ENCODE measurements around the gene UMAD1. TPM values are rescaled to one million over a fixed set of nuclear protein-coding genes. Genes with fewer than 3 reads are reported as not detected.

Gene UMAD1
- total and polyA plus RNA-seq, 2 of the 13 experiments (the other 11 are each of a cell fraction or from before 2014, with no cell fraction given) = 16.8 to 17.6 TPM

DNA sequence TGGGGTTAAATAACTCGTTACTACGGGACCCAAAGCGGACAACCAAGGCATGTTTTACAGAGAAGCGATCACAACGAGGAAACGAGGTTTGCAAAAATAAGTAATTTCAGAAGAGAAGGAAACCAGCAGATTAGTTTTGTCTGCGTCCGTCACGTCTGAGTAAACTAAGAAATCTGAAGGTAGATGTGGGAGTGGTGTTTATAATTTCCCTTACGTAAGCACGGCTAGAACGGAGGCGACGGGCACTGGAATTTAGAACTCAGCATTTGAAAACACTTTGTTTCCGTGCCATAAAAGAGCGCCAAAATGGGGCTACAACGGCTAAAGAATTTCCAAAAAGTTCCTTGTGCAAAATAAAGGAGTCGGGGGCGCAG lies 718 bp upstream of the UMAD1 start (continued):
- TF ChIP-seq NR3C1 (CRISPR knock-in tag; IDR thresholded peaks at IDR 0.05) (no peak), KDM6A (CRISPR knock-in tag; IDR thresholded peaks at IDR 0.05; ENCODE audit: low read depth) (no peak), TRIM24 (CRISPR knock-in tag; IDR thresholded peaks at IDR 0.05) (no peak), ZNF10 (CRISPR knock-in tag; IDR thresholded peaks at IDR 0.05; ENCODE audit: borderline replicate concordance, low read depth) (no peak), MAFF (IDR thresholded peaks at IDR 0.05; ENCODE audit: low read depth, low read length) (peak; percentile 74), ATF3 (CRISPR knock-in tag; IDR thresholded peaks at IDR 0.05) (no peak), KDM5A (IDR thresholded peaks at IDR 0.05; ENCODE audit: borderline replicate concordance, low read length) (0 out of 2 replicates have a peak, but pooled peaks have one; percentile 16), TMF1 (CRISPR knock-in tag; IDR thresholded peaks at IDR 0.05; ENCODE audit: low read depth) (no peak), GABPA (IDR thresholded peaks at IDR 0.05; ENCODE audit: low read depth, low read length) (no peak), GABPA (CRISPR knock-in tag; IDR thresholded peaks at IDR 0.05; ENCODE audit: low read depth) (no peak), ZNF343 (CRISPR knock-in tag; IDR thresholded peaks at IDR 0.05) (no peak), ZFAT (CRISPR knock-in tag; conservative IDR thresholded peaks at IDR 0.05) (no peak), MAFK (conservative IDR thresholded peaks at IDR 0.05 in 1 of 2, IDR thresholded peaks at IDR 0.05 in 1 of 2; ENCODE audit: low read length in 2 of 2) (peak; percentile 51 to 81; a peak in 3 of 4 replicates)
- TF ChIP-seq, protein P1, sequence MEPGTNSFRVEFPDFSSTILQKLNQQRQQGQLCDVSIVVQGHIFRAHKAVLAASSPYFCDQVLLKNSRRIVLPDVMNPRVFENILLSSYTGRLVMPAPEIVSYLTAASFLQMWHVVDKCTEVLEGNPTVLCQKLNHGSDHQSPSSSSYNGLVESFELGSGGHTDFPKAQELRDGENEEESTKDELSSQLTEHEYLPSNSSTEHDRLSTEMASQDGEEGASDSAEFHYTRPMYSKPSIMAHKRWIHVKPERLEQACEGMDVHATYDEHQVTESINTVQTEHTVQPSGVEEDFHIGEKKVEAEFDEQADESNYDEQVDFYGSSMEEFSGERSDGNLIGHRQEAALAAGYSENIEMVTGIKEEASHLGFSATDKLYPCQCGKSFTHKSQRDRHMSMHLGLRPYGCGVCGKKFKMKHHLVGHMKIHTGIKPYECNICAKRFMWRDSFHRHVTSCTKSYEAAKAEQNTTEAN (CRISPR knock-in tag; conservative IDR thresholded peaks at IDR 0.05) = 0 out of 2 replicates have a peak, but pooled peaks have one; percentile 16
- TF ChIP-seq, protein P2, sequence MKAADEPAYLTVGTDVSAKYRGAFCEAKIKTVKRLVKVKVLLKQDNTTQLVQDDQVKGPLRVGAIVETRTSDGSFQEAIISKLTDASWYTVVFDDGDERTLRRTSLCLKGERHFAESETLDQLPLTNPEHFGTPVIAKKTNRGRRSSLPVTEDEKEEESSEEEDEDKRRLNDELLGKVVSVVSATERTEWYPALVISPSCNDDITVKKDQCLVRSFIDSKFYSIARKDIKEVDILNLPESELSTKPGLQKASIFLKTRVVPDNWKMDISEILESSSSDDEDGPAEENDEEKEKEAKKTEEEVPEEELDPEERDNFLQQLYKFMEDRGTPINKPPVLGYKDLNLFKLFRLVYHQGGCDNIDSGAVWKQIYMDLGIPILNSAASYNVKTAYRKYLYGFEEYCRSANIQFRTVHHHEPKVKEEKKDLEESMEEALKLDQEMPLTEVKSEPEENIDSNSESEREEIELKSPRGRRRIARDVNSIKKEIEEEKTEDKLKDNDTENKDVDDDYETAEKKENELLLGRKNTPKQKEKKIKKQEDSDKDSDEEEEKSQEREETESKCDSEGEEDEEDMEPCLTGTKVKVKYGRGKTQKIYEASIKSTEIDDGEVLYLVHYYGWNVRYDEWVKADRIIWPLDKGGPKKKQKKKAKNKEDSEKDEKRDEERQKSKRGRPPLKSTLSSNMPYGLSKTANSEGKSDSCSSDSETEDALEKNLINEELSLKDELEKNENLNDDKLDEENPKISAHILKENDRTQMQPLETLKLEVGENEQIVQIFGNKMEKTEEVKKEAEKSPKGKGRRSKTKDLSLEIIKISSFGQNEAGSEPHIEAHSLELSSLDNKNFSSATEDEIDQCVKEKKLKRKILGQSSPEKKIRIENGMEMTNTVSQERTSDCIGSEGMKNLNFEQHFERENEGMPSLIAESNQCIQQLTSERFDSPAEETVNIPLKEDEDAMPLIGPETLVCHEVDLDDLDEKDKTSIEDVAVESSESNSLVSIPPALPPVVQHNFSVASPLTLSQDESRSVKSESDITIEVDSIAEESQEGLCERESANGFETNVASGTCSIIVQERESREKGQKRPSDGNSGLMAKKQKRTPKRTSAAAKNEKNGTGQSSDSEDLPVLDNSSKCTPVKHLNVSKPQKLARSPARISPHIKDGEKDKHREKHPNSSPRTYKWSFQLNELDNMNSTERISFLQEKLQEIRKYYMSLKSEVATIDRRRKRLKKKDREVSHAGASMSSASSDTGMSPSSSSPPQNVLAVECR (CRISPR knock-in tag; IDR thresholded peaks at IDR 0.05; ENCODE audit: borderline replicate concordance) = no peak
